Epithelial cell of proximal tubule (primary cell): ENCODE data around the gene PIP5KL1. TPM values are rescaled to one million over a fixed set of nuclear protein-coding genes. Genes with fewer than 3 reads are reported as not detected.

Source experiments
- DNase-seq: peaks from one replicate; pipeline ENCODE4 v3.0.0-alpha.2; 2011; ENCODE audit warnings: low read depth
- H3K4me3 ChIP-seq: 2 replicates; pipeline ENCODE4 v1.5.1; 2011; ENCODE audit warnings: low read depth, mild to moderate bottlenecking, low read length
- CTCF ChIP-seq: conservative IDR thresholded peaks from 2 replicates; pipeline ENCODE4 v1.5.1; 2012; ENCODE audit warnings: low read depth, mild to moderate bottlenecking, low read length
- total RNA-seq: library from RNA; depleted of rRNA; stranded (reverse); fragments of >200 nt; gene quantifications from 2 replicates; pipeline ENCODE4 v1.2.3, GENCODE V29; 2015

The PIP5KL1 gene
- total RNA-seq, 1 donor from 2014 or later: 6.9 TPM

DNA sequence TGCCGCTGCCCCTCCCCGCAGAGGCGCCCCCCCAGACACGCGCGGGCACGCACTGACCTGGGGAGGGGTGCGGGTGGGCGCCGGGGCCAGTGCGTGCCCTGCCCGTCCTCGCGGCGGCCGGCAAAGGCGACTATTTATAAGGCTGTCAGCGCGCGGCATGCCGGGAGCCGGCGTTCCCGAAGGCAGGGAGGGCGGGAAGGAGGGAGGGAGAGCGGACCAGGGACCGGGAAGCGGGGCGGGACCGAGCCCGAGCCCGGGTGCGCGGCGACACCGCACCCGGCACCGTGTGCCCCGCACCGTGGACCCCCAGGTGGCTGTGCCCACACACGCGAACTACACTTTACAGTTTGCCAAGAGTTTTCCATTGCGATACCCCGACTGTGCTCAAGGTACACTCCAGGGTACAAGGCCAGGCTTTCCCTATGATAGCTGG is 53.0 kb downstream of the PIP5KL1 start, which contains the start of gene AK1:
AK1 (minus strand) TSS at position 110 of the 433 bp plus-strand sequence. CDS start 3,058 bp downstream, outside the sequence.
- no peak for DNase-seq
- H3K4me3 ChIP-seq: peak within 1 kb of the TSS; percentile 57
- no peak for TF ChIP-seq CTCF

GRCh38 chr9:127876764-127877562 is 53.6 kb downstream of the PIP5KL1 start:
- TF ChIP-seq CTCF: no peak
- no peak for DNase-seq

GRCh38 chr9:127876026-127876763 is 54.4 kb downstream of the PIP5KL1 start:
- no peak for DNase-seq
- no peak for TF ChIP-seq CTCF
- peak overlapping the region; percentile 57 for H3K4me3 ChIP-seq

More at GRCh38 chr9:127876764-127877562, 53.6 kb downstream of the PIP5KL1 start:
- H3K4me3 ChIP-seq: peak overlapping the region; percentile 57

DNA sequence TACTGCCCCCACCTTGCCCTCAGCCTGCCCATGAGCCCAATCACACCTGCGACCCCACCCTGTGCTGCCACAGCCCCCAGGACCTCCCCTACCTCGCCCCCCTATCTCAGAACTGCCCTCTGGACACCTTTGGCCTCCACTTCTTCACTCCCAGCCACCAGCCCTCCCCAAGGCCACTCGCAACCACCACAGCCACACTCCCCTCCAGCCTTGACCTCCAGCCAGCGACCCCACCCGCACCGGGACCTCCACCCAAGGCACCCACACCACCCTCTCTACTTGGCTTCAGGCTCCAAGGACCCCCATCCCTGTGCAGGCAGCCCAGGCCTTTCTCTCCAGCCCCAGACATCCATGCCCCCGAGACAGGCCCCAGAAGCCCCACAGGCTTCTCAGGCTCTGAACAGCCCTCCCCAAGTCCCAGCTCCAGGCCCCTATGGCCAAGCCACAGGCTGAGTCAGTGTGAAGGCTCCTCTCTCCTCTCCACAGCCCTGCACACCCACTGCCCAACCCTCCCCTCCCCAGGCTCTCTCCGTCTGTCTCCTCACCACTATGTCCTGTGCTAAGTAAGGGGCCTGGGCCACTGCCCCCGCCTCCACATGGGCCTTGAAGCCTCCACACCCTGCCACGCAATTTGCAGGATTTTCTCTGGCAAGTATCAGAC is 55.1 kb downstream of the PIP5KL1 start:
- no peak for DNase-seq

DNA sequence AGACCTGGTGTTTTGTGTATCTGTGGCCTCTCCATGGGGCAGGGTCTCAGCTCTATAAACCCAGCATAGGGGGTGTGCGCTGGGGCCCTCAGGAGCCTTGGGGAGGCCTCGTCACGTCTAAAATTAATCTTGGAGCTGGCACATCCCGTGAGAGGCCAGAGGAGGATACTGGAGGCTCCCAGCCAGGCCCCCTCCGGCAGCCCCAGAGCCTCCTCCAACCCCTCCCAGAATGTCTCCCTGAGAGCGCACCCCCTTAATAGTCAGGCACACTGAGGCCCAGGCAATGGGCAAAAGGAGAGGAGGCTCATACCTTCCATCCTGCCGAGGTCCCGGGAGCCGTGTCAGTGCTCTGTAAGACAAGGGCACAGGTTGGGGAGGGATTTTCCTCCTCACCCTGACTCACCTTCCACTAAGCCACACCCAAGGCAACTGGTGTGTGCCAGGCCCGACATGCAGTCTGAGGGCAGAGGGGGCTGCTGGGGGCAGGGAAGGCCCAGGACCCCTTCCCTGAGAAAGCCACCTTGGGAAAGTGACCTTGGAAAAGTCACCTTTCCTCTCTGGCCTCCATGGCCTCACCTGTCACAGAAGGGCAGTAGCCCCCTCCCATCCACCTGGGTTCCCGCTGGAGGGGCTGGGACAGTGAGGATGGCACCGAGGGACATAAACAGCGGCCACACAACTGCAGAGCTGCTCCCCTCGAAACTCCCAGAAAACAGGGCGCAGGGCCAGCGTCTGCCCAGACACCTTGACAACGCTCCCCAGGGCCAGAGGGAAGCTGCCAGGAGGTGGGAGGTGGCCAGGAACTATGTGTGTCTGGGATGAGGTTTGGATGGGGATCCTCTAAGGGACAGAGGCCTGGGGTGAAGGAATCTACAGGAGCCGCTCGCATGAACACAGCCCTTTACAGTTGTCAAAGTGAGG is 56.0 kb downstream of the PIP5KL1 start:
- H3K4me3 ChIP-seq: no peak overlapping the region
- no peak for DNase-seq
- TF ChIP-seq CTCF: no peak

More for the DNA sequence above, 55.1 kb downstream of the PIP5KL1 start:
- no peak for TF ChIP-seq CTCF
- no peak overlapping the region for H3K4me3 ChIP-seq

- DNase-seq: no peak
- no peak for TF ChIP-seq CTCF
- H3K4me3 ChIP-seq: no peak overlapping the region
Measured at GRCh38 chr9:127873886-127874285, 56.7 kb downstream of the PIP5KL1 start.
